HepG2 (cell line): ENCODE data around the gene FAM229B.

Experiments
- BRD4 ChIP-seq: sonication (generic); formaldehyde crosslinking; IDR thresholded peaks from 2 replicates; pipeline ENCODE4 v1.4.0; 2020; ENCODE audit warnings: missing genetic modification reagents
- ETV5 ChIP-seq: IDR thresholded peaks from 2 replicates; pipeline ENCODE4 v1.6.1; 2018; ENCODE audit warnings: missing biosample characterization, missing genetic modification reagents, inconsistent platforms, borderline replicate concordance
- EZH2 ChIP-seq: conservative IDR thresholded peaks from 2 replicates; pipeline ENCODE4 v1.6.1; 2012; ENCODE audit warnings: mild to moderate bottlenecking, low read depth, low read length, moderate library complexity
- NONO ChIP-seq, 2 experiments: fragments of 450-650 bp in 1 of 2; sonication (generic) in 1 of 2; formaldehyde crosslinking in 1 of 2; IDR thresholded peaks in 1 of 2; conservative IDR thresholded peaks in 1 of 2; 2 replicates each; pipeline versions ENCODE4 v1.6.1 to v1.8.0; 2017 to 2022; ENCODE audit warnings: mild to moderate bottlenecking in 1 of 2, missing genetic modification reagents in 1 of 2, moderate library complexity in 1 of 2
- POLR2A ChIP-seq, 2 experiments: IDR thresholded peaks; 2 replicates each; pipeline ENCODE4 v1.6.1; 2011; ENCODE audit warnings: low read depth in 2 of 2, low read length in 2 of 2, mild to moderate bottlenecking in 1 of 2, moderate library complexity in 1 of 2; ENCODE audit not compliant: insufficient read depth in 1 of 2
- REXO4 ChIP-seq: sonication (generic); formaldehyde crosslinking; IDR thresholded peaks from 2 replicates; pipeline ENCODE4 v1.8.0; 2022; ENCODE audit warnings: missing genetic modification reagents, mild to moderate bottlenecking, borderline replicate concordance
- ZNF143 ChIP-seq: sonication (generic); formaldehyde crosslinking; IDR thresholded peaks from 2 replicates; pipeline ENCODE4 v1.4.0; 2020; ENCODE audit warnings: missing genetic modification reagents
- ZNF207 ChIP-seq: fragments of 450-650 bp; IDR thresholded peaks from 2 replicates; pipeline ENCODE4 v1.6.1; 2016; ENCODE audit warnings: antibody characterized with exemption, borderline replicate concordance
- TF ChIP-seq, protein P1 (sequence below): sonication (generic); formaldehyde crosslinking; IDR thresholded peaks from 2 replicates; pipeline ENCODE4 v1.5.1; 2020; ENCODE audit warnings: missing genetic modification reagents, mild to moderate bottlenecking, borderline replicate concordance
- TF ChIP-seq, protein P2 (sequence below): sonication (generic); formaldehyde crosslinking; IDR thresholded peaks from 2 replicates; pipeline ENCODE4 v1.5.0; 2020; ENCODE audit warnings: mild to moderate bottlenecking, missing genetic modification reagents, moderate library complexity
- TF ChIP-seq, protein P3 (sequence below): sonication (generic); formaldehyde crosslinking; IDR thresholded peaks from 2 replicates; pipeline ENCODE4 v1.8.1; 2023; ENCODE audit warnings: missing genetic modification reagents, mild to moderate bottlenecking, borderline replicate concordance

DNA sequence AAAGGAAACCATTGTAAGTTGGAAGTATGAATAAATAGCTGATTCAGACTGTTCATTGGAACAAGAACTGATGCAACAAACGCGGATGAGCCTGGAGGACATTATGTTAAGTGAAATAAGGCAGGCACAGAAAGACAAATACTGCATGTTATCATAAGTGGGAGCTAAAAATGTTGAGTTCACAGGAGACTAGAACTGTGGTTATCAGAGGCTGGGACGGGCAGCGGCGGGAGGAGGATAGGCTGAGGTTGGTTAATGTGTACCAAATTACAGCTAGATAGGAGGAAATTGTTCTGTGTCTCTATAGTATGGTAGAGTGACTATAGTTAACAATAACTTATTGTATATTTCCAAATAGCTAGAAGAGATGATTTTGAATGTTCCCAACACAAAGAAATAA is 40.8 kb downstream of the FAM229B start:
- TF ChIP-seq EZH2 (no peak), REXO4 (no peak), NONO (IDR thresholded peaks at IDR 0.05) (no peak), NONO (CRISPR knock-in tag; conservative IDR thresholded peaks at IDR 0.05) (no peak), ZNF143 (no peak), BRD4 (no peak), POLR2A (IDR thresholded peaks at IDR 0.05; ENCODE audit: insufficient read depth in 1 of 2, low read depth in 2 of 2, low read length in 2 of 2) (no peak), ETV5 (CRISPR knock-in tag) (no peak), ZNF207 (no peak)
- TF ChIP-seq, protein P1, sequence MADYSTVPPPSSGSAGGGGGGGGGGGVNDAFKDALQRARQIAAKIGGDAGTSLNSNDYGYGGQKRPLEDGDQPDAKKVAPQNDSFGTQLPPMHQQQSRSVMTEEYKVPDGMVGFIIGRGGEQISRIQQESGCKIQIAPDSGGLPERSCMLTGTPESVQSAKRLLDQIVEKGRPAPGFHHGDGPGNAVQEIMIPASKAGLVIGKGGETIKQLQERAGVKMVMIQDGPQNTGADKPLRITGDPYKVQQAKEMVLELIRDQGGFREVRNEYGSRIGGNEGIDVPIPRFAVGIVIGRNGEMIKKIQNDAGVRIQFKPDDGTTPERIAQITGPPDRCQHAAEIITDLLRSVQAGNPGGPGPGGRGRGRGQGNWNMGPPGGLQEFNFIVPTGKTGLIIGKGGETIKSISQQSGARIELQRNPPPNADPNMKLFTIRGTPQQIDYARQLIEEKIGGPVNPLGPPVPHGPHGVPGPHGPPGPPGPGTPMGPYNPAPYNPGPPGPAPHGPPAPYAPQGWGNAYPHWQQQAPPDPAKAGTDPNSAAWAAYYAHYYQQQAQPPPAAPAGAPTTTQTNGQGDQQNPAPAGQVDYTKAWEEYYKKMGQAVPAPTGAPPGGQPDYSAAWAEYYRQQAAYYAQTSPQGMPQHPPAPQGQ (CRISPR knock-in tag): no peak
- TF ChIP-seq, protein P2, sequence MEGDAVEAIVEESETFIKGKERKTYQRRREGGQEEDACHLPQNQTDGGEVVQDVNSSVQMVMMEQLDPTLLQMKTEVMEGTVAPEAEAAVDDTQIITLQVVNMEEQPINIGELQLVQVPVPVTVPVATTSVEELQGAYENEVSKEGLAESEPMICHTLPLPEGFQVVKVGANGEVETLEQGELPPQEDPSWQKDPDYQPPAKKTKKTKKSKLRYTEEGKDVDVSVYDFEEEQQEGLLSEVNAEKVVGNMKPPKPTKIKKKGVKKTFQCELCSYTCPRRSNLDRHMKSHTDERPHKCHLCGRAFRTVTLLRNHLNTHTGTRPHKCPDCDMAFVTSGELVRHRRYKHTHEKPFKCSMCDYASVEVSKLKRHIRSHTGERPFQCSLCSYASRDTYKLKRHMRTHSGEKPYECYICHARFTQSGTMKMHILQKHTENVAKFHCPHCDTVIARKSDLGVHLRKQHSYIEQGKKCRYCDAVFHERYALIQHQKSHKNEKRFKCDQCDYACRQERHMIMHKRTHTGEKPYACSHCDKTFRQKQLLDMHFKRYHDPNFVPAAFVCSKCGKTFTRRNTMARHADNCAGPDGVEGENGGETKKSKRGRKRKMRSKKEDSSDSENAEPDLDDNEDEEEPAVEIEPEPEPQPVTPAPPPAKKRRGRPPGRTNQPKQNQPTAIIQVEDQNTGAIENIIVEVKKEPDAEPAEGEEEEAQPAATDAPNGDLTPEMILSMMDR (CRISPR knock-in tag): no peak
- TF ChIP-seq, protein P3, sequence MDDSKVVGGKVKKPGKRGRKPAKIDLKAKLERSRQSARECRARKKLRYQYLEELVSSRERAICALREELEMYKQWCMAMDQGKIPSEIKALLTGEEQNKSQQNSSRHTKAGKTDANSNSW (CRISPR knock-in tag): no peak
